Astrocyte of the cerebellum (primary cell): Measurements from ENCODE around the gene LRRC25.
A peak's percentile ranks its signal among the peaks of the same experiment; 100 is the strongest.

Experiments used
- DNase-seq: peaks from one replicate; pipeline ENCODE4 v3.0.0-alpha.2; 2011; ENCODE audit warnings: low read depth
- H3K4me3 ChIP-seq: 2 replicates; pipeline ENCODE4 v1.5.1; 2011; ENCODE audit warnings: mild to moderate bottlenecking, low read depth, low read length, moderate library complexity
- in situ Hi-C: cut with HindIII; loops from 2 replicates; pipeline ENCODE4 v1.10.0; 2017; ENCODE audit warnings: low sequenced_read_pairs
- TF ChIP-seq, protein P1 (sequence below): IDR thresholded peaks from 2 replicates; pipeline ENCODE4 v1.5.1; 2012; ENCODE audit warnings: low read length, low read depth, moderate library complexity, mild to moderate bottlenecking; ENCODE audit errors: missing control alignments

Gene LRRC25

DNA sequence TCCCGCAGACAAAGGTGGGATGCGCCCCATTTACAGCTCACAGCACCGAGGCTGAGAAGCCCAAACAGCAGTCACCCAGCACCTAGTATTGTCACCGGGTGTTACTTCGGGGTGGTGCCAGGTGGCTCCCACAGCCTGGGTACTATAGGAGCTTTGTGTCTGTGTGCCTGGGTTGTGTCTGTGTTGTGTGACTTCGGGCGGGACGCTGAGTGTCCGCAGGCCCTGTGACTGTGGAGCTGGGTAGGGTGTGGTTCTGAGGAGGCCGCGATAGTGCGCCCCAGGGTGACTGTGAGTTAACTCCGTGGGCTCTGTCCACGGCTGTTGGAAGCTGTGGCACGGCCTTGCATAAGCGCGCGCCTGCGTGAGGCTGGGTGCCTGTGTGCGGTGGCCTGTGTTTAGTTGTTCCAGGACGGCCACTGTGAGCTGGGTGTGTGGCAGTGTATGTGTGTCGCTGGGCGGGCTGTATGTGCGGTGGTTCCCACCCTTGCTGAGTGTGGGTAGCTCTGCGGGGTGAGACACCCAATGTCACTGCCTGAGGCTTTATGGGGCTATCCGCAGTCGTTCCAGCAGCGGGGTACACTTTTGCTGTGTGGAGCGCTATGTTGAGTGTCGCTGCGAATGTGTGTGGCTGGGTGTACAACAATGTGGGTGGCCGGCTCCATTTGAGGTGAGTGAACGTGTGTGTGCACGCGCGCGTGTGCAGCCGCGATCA is 21.2 kb upstream of the LRRC25 start:
- in situ Hi-C loops = no loop called here
- TF ChIP-seq, protein P1, sequence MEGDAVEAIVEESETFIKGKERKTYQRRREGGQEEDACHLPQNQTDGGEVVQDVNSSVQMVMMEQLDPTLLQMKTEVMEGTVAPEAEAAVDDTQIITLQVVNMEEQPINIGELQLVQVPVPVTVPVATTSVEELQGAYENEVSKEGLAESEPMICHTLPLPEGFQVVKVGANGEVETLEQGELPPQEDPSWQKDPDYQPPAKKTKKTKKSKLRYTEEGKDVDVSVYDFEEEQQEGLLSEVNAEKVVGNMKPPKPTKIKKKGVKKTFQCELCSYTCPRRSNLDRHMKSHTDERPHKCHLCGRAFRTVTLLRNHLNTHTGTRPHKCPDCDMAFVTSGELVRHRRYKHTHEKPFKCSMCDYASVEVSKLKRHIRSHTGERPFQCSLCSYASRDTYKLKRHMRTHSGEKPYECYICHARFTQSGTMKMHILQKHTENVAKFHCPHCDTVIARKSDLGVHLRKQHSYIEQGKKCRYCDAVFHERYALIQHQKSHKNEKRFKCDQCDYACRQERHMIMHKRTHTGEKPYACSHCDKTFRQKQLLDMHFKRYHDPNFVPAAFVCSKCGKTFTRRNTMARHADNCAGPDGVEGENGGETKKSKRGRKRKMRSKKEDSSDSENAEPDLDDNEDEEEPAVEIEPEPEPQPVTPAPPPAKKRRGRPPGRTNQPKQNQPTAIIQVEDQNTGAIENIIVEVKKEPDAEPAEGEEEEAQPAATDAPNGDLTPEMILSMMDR = no peak
- no peak for DNase-seq
- H3K4me3 ChIP-seq = peak overlapping the region; percentile 63

DNA sequence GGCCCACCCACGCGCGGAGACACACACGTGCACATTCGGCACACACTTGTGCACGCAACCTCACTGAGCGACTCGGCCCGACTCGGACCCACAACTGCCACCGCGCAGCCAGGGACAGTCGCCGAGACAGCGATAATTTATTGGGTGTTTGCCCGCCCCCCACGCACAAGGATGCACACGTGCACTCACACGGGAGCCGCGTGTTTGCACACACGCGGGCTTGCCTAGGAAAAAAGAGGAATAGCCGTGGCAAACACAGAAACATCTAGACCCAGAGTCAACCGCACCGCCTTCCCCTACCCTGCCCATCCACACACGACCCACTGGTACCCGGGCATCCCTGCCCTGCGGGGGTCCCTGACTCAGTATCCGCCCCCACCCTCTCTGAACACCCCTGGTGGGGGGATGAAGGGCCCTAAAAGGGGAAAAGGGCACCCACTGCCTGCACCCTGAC is 20.6 kb upstream of the LRRC25 start:
- no peak for DNase-seq
- H3K4me3 ChIP-seq = peak overlapping the region; percentile 25
- TF ChIP-seq, protein P1 = no peak
- in situ Hi-C loops = no loop called here

DNA sequence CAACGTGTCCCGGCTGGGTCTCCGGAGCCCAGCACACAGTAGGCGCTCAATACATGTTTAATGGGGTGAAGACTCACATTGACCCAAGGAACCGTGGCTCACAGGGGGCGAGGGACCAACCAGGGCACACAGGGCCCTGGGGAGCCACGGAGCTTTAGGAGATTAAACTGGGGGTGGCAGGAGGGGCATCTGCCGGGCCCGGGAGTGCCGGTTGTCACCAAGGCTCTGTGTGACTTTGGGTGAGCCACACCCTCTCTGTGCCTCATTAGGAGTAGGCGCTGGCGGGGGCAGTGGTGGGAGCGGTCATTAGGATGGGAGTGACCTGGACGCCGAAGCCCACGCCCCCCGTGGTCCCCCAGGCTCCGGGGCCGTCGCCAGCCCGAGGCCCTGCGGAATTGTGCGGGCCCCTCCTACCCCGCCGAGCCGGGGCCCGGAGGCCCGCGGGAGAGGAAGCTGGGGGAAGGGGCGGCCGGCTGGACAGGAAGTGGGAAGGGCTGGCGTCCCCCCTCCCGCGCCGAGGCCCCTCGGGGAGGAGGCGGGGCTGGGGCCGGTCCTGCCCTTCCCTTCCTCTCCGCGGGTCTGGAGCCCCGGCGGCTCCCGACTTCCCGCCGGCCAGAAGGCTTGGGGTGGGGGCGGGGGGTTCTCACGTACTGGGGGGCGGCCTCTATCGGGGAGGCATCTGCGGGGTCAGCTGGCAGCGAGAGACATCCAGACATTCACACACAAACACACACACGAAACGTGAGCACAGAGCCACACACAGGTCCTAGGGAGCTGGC is 20.0 kb upstream of the LRRC25 start:
- in situ Hi-C loops = no loop called here
- peak overlapping the region; percentile 25 for H3K4me3 ChIP-seq
- no peak for DNase-seq
- TF ChIP-seq, protein P1 = no peak

DNA sequence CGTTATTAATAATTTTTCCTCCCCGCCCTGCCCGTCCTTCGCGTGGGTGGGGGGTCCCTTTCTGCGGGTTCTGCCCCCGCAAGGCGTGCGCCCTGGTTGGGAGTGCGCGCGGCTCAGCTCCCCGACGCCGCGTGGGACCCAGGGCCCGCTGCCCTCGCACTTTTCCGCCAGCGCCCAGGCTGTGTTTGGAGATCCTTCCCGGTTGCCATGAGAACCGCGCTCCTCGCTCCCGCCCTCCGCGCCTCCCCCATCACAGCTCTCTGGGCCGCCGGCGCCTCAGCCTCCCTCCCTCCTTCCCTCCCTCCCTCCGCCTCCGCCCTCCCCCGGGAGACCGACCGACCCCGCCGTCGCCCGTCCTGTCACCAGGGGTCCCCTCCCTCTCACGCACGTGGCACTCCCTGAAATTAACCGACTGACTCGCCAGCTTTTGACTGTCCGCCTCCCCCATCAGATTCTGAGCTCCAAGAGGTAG is 19.4 kb upstream of the LRRC25 start:
- no peak for DNase-seq
- in situ Hi-C loops = no loop called here
- H3K4me3 ChIP-seq = peak overlapping the region; percentile 25
- TF ChIP-seq, protein P1 = no peak

DNA sequence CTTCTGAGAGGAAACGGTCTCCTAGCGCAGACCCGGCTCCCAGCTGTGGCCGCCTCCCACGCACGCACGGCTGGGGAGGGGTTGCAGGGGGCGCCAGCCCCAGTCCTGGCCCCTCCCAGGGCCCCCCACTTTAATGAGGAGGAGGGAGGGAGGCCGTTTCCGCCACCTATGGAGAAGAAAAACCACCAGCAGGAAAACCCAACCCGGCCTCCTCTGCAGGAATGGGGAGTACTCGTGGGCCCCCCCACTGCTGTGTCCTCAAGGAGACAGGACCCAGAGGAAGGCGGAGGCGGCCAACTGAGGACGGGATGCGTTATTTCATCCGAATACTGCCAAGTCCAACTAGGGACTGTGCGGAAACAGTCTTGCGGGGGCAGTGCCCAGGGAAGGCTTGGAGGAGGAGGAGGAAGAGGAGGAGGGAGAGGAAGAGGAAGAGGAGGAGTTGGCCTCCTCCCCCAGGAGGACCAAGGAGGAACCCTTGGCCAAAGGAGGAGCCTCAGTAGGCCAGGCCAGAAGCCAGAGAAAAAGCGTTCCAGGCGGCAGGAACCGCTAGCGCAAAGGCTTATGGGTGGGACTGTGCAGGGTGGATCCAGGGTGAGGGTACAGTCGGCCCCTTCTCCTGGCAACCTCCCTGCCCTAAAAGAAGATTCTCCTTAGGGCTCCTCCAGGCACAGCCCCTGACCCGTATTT is 17.9 kb upstream of the LRRC25 start:
- TF ChIP-seq, protein P1 = no peak
- in situ Hi-C loops = no loop called here
- no peak for DNase-seq
- H3K4me3 ChIP-seq = peak overlapping the region; percentile 5

DNA sequence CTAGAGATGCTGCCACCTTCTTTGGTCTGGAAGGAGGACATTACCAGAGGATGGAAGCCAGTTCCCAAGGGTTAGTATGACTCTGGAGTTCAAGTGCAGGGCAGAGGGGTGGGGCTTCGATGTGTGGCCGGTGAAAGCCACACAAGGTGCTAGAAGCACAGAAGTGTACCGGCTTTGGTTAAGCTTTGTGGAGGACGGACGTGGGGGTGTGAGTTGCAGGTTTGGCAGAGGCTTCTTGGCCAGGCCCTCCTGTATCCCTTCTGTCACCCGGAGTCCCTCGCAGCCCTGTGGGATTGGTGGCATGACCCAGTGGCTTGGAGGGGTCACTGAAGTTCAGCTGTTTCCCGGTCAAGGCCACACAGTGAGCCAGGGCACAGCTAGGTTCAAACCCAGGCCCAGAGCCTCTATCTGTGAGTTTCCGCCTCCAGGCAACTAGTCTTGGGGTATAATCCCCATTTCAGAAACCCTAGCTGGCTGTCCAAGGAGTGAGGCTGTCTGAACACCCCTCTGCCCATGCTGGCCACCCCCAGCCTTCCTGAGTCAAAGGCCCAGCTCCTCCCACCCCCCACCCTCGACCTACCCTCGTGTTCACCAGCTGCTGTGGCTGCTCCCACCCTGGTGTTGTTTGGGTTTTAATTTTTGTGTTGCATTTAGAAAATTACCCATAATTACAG is 17.2 kb upstream of the LRRC25 start:
- TF ChIP-seq, protein P1 = no peak
- H3K4me3 ChIP-seq = peak overlapping the region; percentile 5
- in situ Hi-C loops = no loop called here
- DNase-seq = no peak
